Peyer's patch (tissue), 4 donors: ENCODE results near the gene UBE2D2.

Experiments used
- POLR2A ChIP-seq, 2 donors: fragments of 450-650 bp; IDR thresholded peaks; one replicate each; pipeline ENCODE4 v1.5.1; 2017; ENCODE audit warnings: antibody characterized with exemption in 2 of 2, mild to moderate bottlenecking in 2 of 2, moderate library complexity in 2 of 2
- TF ChIP-seq, protein P1 (sequence below), 6 experiments: fragments of 450-650 bp in 4 of 6; fragments of 200-600 bp in 2 of 6; sonication (generic) in 1 of 6; IDR thresholded peaks; one replicate each; pipeline ENCODE4 v1.5.1; 2017 to 2019; ENCODE audit warnings: antibody characterized with exemption in 6 of 6, mild to moderate bottlenecking in 3 of 6, moderate library complexity in 1 of 6

DNA sequence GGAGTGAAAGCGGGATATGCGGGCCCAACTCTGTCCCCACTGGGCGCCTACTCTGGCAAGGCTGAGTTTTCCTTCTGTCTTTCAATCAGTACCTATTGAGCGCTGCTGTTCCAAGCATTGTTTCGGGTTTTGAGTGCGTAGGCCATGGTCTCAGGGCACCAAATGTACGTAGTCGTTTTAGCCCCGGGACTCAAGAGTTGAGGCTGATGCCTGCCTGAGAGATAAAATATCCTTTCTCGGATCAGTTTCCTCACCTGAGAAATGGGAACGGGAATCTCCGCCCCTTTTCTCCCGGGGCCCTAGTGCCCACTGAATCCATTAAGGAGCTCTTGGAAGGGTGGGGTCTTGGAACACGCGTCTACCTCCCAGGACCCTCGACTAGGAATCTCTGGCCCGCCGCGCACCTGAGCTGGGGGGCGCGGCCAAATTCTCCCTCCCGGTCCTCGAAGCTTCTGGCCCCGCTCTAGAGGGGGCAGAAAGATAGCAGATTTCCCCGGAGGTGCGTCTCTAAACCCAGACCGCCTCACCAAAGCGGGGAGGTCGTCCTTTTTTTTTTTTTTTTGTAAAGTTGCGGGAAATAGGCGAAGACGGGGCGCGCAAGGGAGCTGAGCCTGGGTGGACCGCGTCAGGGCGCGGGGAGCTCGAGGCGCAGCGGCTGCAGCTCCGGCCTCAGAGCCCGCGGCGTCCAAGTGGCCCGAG is 86.5 kb downstream of the UBE2D2 start:
- no peak for TF ChIP-seq POLR2A (IDR thresholded peaks at IDR 0.05)
- TF ChIP-seq, protein P1, sequence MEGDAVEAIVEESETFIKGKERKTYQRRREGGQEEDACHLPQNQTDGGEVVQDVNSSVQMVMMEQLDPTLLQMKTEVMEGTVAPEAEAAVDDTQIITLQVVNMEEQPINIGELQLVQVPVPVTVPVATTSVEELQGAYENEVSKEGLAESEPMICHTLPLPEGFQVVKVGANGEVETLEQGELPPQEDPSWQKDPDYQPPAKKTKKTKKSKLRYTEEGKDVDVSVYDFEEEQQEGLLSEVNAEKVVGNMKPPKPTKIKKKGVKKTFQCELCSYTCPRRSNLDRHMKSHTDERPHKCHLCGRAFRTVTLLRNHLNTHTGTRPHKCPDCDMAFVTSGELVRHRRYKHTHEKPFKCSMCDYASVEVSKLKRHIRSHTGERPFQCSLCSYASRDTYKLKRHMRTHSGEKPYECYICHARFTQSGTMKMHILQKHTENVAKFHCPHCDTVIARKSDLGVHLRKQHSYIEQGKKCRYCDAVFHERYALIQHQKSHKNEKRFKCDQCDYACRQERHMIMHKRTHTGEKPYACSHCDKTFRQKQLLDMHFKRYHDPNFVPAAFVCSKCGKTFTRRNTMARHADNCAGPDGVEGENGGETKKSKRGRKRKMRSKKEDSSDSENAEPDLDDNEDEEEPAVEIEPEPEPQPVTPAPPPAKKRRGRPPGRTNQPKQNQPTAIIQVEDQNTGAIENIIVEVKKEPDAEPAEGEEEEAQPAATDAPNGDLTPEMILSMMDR (IDR thresholded peaks at IDR 0.05): no peak
